NCI-H146 treated with DMSO at 0.1 percent for 48 hours (cell line): ENCODE results near the gene CLEC2A.
"Not testable (repeated sequence)": the region's sequence is repeated elsewhere in the genome, so short reads cannot be mapped to it uniquely, and the experiment has no call there.

Source experiments
- DNase-seq: peaks from one replicate; lab custom pipeline; 2025; ENCODE audit not compliant: unreplicated experiment; lab: John Stamatoyannopoulos, UW

CLEC2A gene, protein sequence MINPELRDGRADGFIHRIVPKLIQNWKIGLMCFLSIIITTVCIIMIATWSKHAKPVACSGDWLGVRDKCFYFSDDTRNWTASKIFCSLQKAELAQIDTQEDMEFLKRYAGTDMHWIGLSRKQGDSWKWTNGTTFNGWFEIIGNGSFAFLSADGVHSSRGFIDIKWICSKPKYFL

DNA sequence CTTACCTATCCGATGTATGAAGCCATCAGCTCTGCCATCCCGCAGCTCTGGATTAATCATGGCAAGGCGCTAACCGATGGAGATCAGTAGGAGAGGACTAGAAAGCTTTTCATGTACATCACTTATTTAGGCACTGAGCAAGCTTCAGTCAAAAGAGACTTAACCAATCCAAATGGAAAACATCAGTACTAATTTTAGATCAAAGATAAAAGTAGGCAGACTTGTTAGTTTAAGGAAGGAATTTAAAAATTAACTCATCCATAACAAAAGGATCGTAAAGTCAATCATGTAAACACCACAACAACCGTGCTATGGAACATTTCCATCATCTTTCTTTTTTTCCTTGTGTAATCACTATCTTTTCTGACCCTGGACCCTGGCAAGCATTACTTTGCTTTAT is at the start of gene CLEC2A:
TSS of gene CLEC2A (minus strand) at position 101 of the 400 bp plus-strand sequence. CDS start at position 60, 41 bp downstream.
- DNase-seq = no peak

DNA sequence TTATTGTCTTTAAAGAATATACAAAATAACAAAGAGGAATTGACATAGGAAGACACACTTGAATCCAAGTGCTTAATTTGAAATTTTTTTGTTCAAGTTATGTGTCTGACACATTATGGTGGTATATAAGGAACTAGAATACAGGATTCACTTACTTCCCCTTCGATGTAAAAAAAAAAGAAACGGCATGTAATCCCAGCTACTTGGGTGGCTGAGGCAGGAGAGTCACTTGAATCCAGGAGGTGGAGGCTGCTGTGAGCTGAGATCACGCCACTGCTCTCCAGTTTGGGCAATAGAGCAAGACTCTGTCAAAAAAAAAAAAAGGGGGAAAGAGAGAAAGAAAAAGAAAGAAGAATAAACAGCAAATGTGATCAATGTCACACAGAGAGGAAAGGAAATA is 48.0 kb upstream of the CLEC2A start:
- DNase-seq = no peak

DNA sequence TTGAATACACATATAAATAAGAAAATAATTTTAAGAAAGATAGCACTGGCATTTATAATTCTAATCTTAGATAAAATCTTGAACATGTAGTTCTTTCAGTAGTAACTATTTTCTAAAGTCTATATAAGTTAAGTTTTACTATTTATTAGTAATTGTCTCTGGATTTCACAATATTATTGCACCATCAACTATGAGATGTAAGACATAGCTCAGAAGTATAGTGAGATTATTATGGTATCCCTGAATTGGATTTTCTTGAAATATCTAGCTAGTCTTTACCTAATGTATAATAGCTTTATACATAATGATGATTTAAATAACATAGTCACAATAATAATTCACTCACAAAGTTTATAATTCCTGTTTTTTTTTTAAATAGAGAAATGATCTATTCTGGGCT is 45.7 kb upstream of the CLEC2A start:
- no peak for DNase-seq

DNA sequence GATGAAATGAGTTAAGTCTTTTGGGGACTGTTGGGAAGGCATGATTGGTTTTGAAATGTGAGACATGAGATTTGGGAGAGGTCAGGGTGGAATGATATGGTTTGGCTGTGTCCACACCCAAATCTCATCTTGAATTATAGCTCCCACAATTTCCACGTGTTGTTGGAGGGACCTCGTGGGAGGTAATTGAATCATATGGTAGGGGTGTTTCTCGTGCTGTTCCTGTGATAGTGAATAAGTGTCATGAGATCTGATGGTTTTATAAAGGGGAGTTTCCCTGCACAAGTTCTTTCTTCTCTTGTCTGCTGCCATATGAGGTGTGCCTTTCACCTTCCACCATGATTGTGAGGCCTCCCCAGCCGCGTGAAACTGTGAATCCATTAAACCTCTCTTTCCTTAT is 44.5 kb upstream of the CLEC2A start:
- not testable (repeated sequence) for DNase-seq

DNA sequence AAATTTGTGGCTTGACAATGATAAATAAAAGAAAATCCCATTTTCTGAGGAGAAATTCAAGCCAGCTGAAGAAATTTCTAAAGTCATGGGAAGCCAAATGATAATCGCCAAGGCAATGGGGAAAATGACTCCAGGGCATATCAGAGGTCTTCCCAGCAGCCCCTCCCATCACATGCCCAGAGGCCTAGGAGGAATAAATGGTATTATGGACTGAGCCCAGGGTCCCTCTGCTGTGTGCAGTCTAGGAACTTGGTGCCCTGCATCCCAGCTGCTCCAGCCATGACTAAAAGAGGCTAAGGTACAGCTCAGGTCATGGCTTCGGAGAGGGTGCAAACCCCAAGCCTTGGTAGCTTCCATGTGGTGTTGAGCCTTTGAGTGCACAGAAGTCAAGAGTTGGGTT is 43.4 kb upstream of the CLEC2A start:
- no peak for DNase-seq

DNA sequence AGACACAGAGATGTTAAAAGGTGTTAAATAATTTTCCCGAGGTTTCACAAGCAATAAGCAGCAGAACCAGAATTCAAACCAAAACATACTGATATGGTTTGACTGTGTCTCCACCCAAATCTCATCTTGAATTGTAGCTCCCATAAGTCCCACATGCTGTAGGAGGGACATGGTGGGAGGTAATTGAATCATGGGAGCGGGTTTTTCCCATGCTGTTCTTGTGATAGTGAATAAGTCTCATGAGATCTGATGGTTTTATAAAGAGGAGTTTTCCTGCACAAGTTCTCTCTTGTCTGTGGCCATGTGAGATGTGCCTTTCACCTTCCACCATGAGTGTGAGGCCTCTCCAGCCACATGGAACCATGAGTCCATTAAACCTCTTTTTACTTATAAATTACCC is 42.6 kb upstream of the CLEC2A start:
- not testable (repeated sequence) for DNase-seq

DNA sequence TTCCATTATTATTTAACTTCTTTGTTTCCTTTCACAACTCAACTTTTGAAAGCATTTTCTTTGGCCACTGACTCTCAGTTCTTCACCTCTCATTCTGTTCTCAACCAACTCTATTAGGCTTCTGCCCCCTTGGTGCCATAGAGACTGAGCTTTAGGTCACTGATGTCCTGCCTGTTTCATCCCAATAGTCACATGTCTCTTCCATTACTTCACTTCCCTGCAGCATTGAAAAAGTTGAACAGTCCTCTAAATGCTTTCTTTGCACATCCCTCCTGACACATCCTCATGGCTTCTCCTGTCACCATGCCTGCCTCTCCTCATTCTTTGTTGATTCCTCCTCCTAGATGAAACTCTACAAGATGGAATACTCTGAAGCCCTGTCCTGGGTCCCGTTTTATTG is 41.8 kb upstream of the CLEC2A start:
- DNase-seq = no peak

DNA sequence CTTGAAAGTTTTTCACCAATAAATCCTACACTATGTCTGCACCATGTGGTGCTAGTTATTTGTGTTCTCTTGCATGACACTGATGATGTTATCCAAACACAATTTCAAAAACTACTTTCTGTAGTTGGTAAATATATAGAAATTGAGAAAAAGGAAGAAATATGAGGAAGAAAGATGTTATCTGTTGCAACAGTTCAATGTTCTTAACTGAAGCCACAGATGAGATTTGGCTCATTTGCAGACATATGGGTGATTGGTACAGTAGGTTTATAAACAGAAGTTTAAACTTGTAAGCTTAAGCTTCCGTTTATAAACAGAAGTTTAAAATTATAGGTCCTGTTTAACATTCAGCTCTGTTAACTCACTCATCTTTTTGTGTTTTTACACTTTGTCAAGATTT is 39.0 kb upstream of the CLEC2A start, which contains the start of gene CLEC12A:
TSS of gene CLEC12A (plus strand) at position 229 of the 400 bp plus-strand sequence. CDS start 188 bp downstream, outside the sequence.
- no peak for DNase-seq

DNA sequence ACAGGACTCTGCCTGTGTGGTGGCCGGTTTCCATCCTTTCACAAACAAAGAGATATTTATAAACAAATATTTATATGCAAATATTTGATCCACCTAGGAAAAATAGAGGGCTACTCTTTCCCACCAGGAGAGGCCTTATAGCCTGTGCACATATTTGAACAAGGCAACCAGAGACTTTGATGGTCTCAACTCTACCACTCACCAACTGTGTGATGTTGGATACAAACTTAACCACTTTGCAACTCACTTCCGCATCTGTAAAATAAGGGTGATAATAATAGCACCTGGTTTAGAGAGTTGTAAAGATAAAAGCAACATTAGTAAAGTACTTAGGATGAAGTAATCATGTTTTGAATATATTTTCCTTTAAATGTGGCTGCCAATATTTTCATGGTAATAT is 37.5 kb upstream of the CLEC2A start:
- no peak for DNase-seq

DNA sequence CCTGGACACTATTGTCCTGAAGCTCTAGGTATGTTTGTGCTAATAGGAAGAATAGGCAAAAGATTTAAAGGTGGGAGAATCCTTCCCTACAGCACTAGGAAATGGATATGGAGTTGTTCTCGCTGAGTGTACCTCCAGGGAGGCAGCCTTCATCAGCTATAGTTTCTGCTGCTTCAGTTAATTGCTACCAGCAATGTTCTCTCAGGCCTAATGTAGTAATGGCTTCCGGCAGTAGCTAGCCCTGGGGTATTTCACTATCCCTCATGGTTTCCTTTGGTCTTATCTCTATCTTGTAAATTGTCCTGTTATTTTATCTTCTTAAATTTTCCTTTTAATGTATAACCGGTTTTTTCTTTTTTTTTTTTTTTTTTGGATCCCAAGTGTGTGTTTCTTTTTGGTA is 29.7 kb upstream of the CLEC2A start:
- no peak for DNase-seq

DNA sequence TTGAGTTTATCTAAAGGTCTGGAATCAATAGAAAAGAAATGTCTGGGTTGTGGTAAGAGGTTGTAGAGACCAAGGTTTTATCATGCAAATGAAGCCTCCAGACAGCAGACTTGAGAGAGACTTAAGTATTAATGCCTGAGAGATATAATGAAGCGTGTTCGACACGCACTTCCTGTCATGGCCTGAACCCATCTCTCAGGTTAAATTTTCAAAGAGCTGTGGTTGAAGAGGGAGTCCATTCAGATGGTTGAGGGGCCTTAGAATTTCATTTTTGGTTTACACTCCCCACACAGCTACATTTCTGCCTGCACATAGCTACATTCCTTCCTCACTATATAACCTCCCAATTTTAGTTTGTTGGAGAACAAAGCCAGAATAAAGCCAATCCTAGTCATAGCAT is 28.9 kb upstream of the CLEC2A start:
- DNase-seq = no peak

DNA sequence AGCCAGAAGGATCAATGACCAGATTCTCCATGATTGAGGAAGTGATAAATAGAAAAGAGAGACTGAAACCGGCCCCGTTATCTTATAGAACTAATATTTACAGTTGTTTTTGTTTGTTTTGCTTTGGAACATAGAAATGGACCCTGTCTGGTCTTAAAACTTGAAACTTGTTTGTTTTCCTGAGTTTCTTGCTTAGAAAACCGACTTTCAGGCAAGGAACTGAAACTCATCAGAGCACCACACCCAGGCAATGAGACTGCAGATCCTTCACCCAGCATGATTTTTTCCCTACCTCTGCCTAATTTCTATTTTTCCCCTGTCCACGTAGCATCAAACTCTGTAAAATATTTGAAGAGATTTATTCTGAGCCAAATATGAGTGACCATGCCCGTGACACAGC is 28.4 kb upstream of the CLEC2A start:
- no peak for DNase-seq

DNA sequence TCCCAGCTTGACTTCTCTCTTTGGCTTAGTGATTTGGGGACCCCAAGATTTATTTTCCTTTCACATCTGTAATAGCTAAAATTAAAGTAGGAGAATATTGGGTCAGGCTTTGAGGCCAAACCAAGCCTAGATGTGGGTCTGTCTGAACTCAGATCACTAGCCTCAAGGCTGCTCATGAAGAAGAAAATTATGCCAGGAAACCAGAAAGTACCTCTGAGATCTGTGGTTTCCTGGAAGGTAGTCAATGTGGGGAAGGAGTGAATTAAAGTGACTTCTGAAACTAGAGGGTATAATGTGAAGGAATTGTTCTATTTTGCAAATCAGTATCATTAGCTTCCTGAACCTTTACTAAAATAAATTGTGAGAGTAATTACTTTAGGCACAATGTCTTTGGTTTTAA is 25.7 kb upstream of the CLEC2A start:
- DNase-seq = no peak

DNA sequence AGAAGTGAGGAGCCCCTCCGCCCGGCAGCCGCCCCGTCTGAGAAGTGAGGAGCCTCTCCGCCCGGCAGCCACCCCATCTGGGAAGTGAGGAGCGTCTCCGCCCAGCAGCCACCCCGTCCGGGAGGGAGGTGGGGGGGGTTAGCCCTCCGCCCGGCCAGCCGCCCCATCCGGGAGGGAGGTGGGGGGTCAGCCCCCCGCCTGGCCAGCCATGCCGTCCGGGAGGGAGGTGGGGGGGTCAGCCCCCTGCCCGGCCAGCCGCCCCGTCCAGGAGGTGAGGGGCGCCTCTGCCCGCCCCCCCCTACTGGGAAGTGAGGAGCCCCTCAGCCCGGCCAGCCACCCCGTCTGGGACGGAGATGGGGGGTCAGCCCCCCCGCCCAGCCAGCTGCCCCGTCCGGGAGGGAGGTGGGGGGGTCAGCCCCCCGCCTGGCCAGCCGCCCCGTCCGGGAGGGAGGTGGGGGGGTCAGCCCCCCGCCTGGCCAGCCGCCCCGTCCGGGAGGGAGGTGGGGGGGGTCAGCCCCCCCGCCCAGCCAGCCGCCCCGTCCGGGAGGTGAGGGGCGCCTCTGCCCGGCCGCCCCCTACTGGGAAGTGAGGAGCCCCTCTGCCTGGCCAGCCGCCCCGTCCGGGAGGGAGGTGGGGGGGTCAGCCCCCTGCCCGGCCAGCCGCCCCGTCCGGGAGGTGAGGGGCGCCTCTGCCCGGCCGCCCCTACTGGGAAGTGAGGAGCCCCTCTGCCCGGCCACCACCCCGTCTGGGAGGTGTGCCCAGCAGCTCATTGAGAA is 21.0 kb upstream of the CLEC2A start:
- DNase-seq = not testable (repeated sequence)

DNA sequence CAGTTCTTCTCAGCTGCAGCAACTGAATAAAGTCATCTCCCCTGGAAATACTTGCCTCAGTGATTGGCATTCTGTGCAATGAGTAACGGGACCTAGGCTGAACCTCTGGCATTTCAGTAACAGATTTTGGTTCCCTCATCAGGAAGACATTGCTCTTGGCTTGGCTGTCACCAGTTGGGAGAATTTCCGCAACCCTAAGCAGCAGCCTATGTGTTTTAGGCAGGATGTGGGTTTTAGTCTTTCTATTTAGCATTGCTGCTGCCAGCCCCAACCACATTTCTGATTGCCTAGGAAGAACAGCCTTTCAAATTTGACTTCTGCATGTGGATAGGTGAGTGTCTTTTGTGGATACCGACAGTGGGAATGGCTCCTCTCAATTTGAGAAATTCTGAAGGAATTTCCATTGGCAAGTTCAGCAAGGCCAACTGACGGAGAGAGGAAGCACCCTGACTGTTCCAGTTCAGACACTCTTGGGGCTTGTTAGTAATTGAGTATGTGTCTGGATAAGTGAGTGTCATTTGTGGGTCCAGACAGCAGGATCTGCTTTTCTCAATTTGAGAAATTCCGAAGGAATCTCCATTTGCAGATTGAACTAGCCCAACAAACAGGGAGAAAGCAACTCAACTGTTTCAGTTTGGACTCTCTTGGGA is 19.0 kb upstream of the CLEC2A start:
- no peak for DNase-seq

DNA sequence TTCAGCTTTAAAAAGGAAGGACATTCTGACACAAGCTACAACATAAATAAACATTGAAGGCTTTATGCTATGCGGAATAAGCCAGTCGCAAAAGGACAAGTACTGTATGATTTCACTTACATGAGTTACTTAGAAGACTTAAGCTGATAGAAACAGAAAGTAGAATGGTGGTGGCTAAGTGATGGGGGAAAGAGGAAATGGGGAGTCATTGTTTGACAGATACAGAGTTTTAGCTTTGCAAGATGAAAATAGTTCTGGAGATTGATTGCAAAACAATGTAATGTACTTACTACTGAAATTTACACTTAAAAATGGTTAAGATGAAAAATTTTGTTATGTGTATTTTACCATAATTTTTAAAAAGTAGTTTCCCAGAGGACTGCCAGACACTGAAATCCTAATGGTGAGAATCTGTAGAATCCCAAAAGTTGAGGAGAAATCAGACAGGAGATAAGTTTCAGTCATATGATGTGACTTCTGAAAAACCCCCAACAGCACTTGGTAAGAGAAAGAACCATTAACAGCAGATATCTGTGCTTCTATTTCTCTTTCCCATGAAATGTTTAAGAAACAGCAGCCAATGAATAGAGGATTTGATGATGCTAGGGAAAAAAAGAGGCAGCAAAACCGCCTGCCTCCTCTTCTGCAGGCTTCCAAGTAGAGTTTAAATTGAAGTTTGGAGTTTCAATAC is 16.6 kb upstream of the CLEC2A start:
- no peak for DNase-seq

DNA sequence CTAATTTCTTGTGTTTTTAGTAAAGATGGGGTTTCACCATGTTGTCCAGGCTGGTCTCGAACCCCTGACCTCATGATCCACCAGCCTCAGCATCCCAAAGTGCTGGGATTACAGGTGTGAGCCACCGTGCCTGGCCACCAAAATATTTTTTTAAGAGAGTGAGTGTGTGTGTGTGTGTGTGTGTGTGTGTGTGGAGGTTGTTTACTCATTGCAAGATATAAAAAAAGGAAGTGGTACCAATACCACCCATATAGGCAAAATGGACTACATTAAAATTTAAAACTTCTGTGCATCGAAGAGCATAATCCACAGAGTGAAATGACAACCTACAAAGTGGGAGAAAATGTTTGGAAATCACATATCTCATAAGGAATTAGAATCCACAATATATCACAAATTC is 15.5 kb upstream of the CLEC2A start:
- no peak for DNase-seq

DNA sequence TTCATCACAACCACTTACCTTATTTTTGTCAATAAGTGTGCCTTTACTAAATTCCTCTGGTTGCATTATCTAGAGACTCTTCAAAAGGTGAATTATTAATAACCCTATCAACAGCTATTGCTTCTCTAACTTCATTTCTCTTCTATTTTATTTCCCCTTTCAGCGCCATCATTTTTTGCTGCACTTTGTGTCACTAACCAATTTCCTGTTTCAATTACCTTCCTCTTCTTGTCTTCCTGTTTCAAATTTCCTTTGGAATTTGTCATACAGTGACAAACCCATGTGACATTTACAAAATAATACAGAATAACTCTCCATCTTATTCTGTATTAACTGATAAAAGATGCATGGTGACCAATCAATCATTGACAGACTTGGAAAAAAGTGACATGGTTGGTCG is 12.2 kb upstream of the CLEC2A start:
- no peak for DNase-seq

DNA sequence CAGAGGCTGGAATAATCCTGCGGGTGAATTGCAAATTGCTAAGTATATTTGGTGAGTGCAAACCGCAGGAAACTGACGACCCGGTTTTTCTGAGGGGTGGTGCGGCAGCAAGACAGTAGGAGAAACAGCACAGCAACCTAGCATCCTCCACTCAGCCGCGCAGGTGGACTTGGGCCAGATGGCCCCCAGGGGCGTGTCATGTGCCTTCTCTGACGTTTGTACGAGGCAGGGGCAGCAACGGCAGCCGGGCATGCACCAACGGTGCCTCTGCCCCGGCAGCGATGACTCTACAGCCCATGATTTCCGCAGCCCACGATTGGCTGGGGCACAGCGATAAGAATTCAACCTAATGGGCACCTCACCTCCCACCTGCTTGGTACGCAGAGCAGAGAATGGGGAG is 11.1 kb upstream of the CLEC2A start:
- DNase-seq = no peak

DNA sequence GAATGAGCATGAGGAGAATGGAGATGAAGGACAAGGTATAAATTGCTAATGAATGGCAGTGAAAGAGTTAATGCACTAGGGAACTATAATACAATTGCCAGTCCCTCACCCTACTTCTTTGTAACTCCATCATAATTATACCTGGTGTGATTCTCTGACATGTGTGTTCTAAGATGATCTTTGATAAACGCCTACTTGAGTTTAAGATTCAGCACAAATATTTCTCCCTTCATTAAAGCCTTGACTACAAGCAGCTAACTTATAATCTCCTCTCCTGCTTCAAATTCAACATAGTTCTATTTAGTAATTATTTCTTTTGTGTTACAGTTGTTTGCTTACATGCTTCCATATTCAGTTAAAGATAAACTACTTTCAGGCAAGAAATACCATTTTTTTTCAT is 9.7 kb upstream of the CLEC2A start:
- DNase-seq = no peak

DNA sequence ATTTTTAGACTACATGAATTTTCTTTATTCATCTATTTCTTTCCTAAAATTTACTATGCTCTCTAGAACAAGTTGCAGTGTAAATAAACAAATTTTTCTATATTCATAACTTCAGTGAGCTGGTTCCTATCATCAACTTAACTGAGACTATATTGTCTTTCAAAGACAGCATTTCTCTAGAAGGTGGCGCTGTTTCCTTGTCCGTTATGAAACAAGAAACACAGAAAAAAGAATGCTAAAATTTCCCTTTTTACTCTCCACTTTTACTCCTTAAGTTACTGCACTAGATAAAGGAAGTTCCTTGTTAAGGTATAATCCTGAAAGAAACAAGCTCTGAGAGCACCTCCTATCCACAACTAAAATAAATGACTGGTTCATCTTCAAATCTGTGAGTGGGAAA is 8.2 kb upstream of the CLEC2A start:
- no peak for DNase-seq

DNA sequence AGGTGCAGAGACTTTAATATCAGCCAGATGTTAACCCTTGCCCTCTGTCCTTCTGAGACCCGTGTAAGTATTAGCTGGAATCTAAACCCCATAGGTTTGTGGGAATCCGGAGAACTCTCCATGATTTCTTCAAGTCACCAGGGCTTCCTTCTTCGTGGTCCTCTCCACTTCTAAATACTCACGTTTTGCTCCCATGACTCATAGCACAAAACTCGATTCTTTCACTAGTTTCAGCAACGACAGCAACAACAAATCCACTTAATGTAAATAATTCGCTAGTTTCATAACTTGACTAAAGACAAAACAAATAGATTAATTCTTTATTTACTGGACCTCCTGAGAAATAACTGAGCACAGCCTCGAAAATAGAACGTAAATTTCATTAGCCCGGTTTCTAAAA is 4.4 kb upstream of the CLEC2A start:
- no peak for DNase-seq
